HepG2 (cell line): ENCODE measurements around the gene DDRGK1. TPM values are rescaled to one million over a fixed set of nuclear protein-coding genes. Genes with fewer than 3 reads are reported as not detected.
A peak's percentile ranks its signal among the peaks of the same experiment; 100 is the strongest.

Experiments used
- ATF3 ChIP-seq: sonication (generic); formaldehyde crosslinking; IDR thresholded peaks from 2 replicates; pipeline ENCODE4 v1.4.0; 2020; ENCODE audit warnings: missing genetic modification reagents
- ELF4 ChIP-seq: sonication (generic); formaldehyde crosslinking; IDR thresholded peaks from 2 replicates; pipeline ENCODE4 v1.5.0; 2020; ENCODE audit warnings: missing genetic modification reagents, mild to moderate bottlenecking, moderate library complexity, borderline replicate concordance
- HNF4G ChIP-seq, 2 experiments: sonication (generic) in 1 of 2; formaldehyde crosslinking in 1 of 2; IDR thresholded peaks; 2 replicates each; pipeline versions ENCODE4 v1.4.0 to v1.6.1; 2011 to 2020; ENCODE audit warnings: borderline replicate concordance in 2 of 2, low read depth in 2 of 2, mild to moderate bottlenecking in 2 of 2, low read length in 1 of 2, missing genetic modification reagents in 1 of 2, moderate library complexity in 1 of 2
- MAF1 ChIP-seq: sonication (generic); formaldehyde crosslinking; IDR thresholded peaks from 2 replicates; pipeline ENCODE4 v1.5.0; 2020; ENCODE audit warnings: missing genetic modification reagents, borderline replicate concordance
- MAFK ChIP-seq, 2 experiments: IDR thresholded peaks in 1 of 2; conservative IDR thresholded peaks in 1 of 2; 2 replicates each; pipeline ENCODE4 v1.6.1; 2011; ENCODE audit warnings: improper control_type of control experiment in 2 of 2, low read length in 2 of 2
- MATR3 ChIP-seq: sonication (generic); formaldehyde crosslinking; IDR thresholded peaks from 2 replicates; pipeline ENCODE4 v1.4.0; 2020; ENCODE audit warnings: missing genetic modification reagents
- NBN ChIP-seq: fragments of 450-650 bp; conservative IDR thresholded peaks from 2 replicates; pipeline ENCODE4 v1.6.1; 2017
- PPARG ChIP-seq: conservative IDR thresholded peaks from 2 replicates; pipeline ENCODE4 v1.6.1; 2016; ENCODE audit warnings: missing biosample characterization, missing genetic modification reagents
- REPIN1 ChIP-seq: sonication (generic); formaldehyde crosslinking; IDR thresholded peaks from 2 replicates; pipeline ENCODE4 v1.8.0; 2022; ENCODE audit warnings: missing genetic modification reagents, low read depth, mild to moderate bottlenecking, borderline replicate concordance
- TCF7L2 ChIP-seq: IDR thresholded peaks from 2 replicates; pipeline ENCODE4 v1.6.1; 2011; ENCODE audit warnings: mild to moderate bottlenecking, low read depth, low read length, moderate library complexity
- THAP8 ChIP-seq: sonication (generic); formaldehyde crosslinking; IDR thresholded peaks from 2 replicates; pipeline ENCODE4 v1.5.1; 2020; ENCODE audit warnings: missing genetic modification reagents, mild to moderate bottlenecking, borderline replicate concordance
- ZFX ChIP-seq: sonication (generic); formaldehyde crosslinking; IDR thresholded peaks from 2 replicates; pipeline ENCODE4 v1.4.0; 2020; ENCODE audit warnings: mild to moderate bottlenecking, low read depth, missing genetic modification reagents, moderate library complexity
- ZNF598 ChIP-seq: sonication (generic); formaldehyde crosslinking; IDR thresholded peaks from 2 replicates; pipeline ENCODE4 v1.5.1; 2020; ENCODE audit warnings: mild to moderate bottlenecking, missing genetic modification reagents, borderline replicate concordance
- ZNF614 ChIP-seq: IDR thresholded peaks from 2 replicates; pipeline ENCODE4 v1.6.1; 2018; ENCODE audit warnings: missing biosample characterization, missing genetic modification reagents, inconsistent platforms, borderline replicate concordance
- polyA plus RNA-seq, 8 experiments: library from polyadenylated mRNA; depleted of rRNA in 3 of 8; stranded (reverse) in 7 of 8; unstranded in 1 of 8; fragments of >200 nt; fragmentation: Illumina TruSeq in 4 of 8; extraction: Trizol in 4 of 8; gene quantifications; 2 replicates each; pipeline versions ENCODE4 v1.2.1 to v1.2.3, GENCODE V29; 2011 to 2016; ENCODE audit warnings: low read depth in 4 of 8, missing spikeins in 1 of 8, mixed read lengths in 1 of 8; ENCODE audit not compliant: insufficient read depth in 1 of 8
- total RNA-seq, 5 experiments: library from RNA; depleted of rRNA; stranded (reverse); fragments of >200 nt; fragmentation: Illumina TruSeq; extraction: Trizol; gene quantifications; 2 replicates each; pipeline ENCODE4 v1.2.3, GENCODE V29; 2016; ENCODE audit warnings: low read depth in 1 of 5
- TF ChIP-seq, protein P1 (sequence below): sonication (generic); formaldehyde crosslinking; IDR thresholded peaks from 2 replicates; pipeline ENCODE4 v1.4.0; 2020; ENCODE audit warnings: missing genetic modification reagents, mild to moderate bottlenecking, borderline replicate concordance
- TF ChIP-seq, protein P2 (sequence below): sonication (generic); formaldehyde crosslinking; IDR thresholded peaks from 2 replicates; pipeline ENCODE4 v1.5.1; 2020; ENCODE audit warnings: mild to moderate bottlenecking, missing genetic modification reagents, moderate library complexity
- TF ChIP-seq, protein P3 (sequence below): sonication (generic); formaldehyde crosslinking; IDR thresholded peaks from 2 replicates; pipeline ENCODE4 v1.4.0; 2020; ENCODE audit warnings: low read depth, missing genetic modification reagents

Gene DDRGK1
- total and polyA plus RNA-seq, 2 of the 13 experiments (the other 11 are each of a cell fraction or from before 2014, with no cell fraction given): 96.7 to 149 TPM

- peak; percentile 98 for TF ChIP-seq ELF4 (CRISPR knock-in tag)
- TF ChIP-seq, protein P1, sequence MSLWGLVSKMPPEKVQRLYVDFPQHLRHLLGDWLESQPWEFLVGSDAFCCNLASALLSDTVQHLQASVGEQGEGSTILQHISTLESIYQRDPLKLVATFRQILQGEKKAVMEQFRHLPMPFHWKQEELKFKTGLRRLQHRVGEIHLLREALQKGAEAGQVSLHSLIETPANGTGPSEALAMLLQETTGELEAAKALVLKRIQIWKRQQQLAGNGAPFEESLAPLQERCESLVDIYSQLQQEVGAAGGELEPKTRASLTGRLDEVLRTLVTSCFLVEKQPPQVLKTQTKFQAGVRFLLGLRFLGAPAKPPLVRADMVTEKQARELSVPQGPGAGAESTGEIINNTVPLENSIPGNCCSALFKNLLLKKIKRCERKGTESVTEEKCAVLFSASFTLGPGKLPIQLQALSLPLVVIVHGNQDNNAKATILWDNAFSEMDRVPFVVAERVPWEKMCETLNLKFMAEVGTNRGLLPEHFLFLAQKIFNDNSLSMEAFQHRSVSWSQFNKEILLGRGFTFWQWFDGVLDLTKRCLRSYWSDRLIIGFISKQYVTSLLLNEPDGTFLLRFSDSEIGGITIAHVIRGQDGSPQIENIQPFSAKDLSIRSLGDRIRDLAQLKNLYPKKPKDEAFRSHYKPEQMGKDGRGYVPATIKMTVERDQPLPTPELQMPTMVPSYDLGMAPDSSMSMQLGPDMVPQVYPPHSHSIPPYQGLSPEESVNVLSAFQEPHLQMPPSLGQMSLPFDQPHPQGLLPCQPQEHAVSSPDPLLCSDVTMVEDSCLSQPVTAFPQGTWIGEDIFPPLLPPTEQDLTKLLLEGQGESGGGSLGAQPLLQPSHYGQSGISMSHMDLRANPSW (CRISPR knock-in tag): peak; percentile 76; the same call in 1 of the 2 replicates
- TF ChIP-seq PPARG (CRISPR knock-in tag): peak; percentile 64; the same call in 1 of the 2 replicates
- TF ChIP-seq, protein P2, sequence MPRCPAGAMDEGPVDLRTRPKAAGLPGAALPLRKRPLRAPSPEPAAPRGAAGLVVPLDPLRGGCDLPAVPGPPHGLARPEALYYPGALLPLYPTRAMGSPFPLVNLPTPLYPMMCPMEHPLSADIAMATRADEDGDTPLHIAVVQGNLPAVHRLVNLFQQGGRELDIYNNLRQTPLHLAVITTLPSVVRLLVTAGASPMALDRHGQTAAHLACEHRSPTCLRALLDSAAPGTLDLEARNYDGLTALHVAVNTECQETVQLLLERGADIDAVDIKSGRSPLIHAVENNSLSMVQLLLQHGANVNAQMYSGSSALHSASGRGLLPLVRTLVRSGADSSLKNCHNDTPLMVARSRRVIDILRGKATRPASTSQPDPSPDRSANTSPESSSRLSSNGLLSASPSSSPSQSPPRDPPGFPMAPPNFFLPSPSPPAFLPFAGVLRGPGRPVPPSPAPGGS (CRISPR knock-in tag): peak; percentile 86
- TF ChIP-seq, protein P3, sequence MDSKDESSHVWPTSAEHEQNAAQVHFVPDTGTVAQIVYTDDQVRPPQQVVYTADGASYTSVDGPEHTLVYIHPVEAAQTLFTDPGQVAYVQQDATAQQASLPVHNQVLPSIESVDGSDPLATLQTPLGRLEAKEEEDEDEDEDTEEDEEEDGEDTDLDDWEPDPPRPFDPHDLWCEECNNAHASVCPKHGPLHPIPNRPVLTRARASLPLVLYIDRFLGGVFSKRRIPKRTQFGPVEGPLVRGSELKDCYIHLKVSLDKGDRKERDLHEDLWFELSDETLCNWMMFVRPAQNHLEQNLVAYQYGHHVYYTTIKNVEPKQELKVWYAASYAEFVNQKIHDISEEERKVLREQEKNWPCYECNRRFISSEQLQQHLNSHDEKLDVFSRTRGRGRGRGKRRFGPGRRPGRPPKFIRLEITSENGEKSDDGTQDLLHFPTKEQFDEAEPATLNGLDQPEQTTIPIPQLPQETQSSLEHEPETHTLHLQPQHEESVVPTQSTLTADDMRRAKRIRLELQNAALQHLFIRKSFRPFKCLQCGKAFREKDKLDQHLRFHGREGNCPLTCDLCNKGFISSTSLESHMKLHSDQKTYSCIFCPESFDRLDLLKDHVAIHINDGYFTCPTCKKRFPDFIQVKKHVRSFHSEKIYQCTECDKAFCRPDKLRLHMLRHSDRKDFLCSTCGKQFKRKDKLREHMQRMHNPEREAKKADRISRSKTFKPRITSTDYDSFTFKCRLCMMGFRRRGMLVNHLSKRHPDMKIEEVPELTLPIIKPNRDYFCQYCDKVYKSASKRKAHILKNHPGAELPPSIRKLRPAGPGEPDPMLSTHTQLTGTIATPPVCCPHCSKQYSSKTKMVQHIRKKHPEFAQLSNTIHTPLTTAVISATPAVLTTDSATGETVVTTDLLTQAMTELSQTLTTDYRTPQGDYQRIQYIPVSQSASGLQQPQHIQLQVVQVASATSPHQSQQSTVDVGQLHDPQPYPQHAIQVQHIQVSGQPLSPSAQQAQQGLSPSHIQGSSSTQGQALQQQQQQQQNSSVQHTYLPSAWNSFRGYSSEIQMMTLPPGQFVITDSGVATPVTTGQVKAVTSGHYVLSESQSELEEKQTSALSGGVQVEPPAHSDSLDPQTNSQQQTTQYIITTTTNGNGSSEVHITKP: peak; percentile 79; the same call in 1 of the 2 replicates
- TF ChIP-seq ZFX: peak; percentile 84
- TF ChIP-seq REPIN1 (CRISPR knock-in tag): peak; percentile 79
- no peak for TF ChIP-seq THAP8 (CRISPR knock-in tag)
- no peak for TF ChIP-seq HNF4G (IDR thresholded peaks at IDR 0.05; ENCODE audit: borderline replicate concordance, low read depth, low read length)
- no peak for TF ChIP-seq HNF4G (CRISPR knock-in tag; IDR thresholded peaks at IDR 0.05; ENCODE audit: borderline replicate concordance, low read depth)
- TF ChIP-seq TCF7L2: no peak
- peak; percentile 46; the same call in 1 of the 2 replicates for TF ChIP-seq ZNF614
- peak; percentile 37; the same call in 1 of the 2 replicates for TF ChIP-seq ZNF598
- TF ChIP-seq MAFK (conservative IDR thresholded peaks at IDR 0.05 in 1 of 2, IDR thresholded peaks at IDR 0.05 in 1 of 2; ENCODE audit: low read length in 2 of 2): no peak
- no peak for TF ChIP-seq NBN
- peak; percentile 36; the same call in 1 of the 2 replicates for TF ChIP-seq ATF3
- no peak for TF ChIP-seq MATR3
- no peak; the same call in 1 of the 2 replicates for TF ChIP-seq MAF1 (CRISPR knock-in tag)
Observed at GRCh38 chr20:3209257-3209945, 4.9 kb upstream of the DDRGK1 start, which contains the start of gene ITPA (continued).
